ENCODE measurements around the gene IL17RA. TPM values are rescaled to one million over a fixed set of nuclear protein-coding genes. Genes with fewer than 3 reads are reported as not detected.

IL17RA gene
- total RNA-seq, 4 donors from 2014 or later = 8.7 to 16.2 (median 14.0) TPM

DNA sequence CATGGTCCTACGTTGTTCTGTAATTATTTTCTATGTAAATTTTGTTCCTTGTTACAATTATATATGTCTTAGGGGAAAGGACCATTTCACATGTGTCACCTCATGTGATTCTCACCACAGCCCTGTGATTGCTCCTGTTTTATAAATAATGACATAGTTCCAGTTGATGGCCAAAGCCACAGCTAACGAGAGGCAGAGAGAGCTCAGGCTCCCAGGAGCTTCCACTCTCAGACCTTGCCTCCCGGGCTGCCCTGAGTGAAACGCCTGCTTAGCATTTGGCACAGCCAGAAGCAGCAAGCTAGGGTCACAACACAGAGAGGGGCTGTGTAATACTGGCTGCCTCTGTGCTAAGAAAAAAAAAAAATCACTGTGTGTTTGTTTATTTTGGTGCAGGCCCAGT is 30.4 kb downstream of the IL17RA start:
- Histone ChIP-seq H3K36me3 (no peaks in the 10 kb centered on the region), H3K9me3 (no peaks in the 10 kb centered on the region), H3K27me3 (peaks cover 0 to 39% (median 9%) of the 10 kb centered on the region in 4 donors), H3K4me1 (peaks cover 0 to 10% (median 4%) of the 10 kb centered on the region in 4 donors), H3K27ac (replicated peaks in 1 of 4) (no peak overlapping the region), H3K4me3 (no peak overlapping the region)
- WGBS = 35% methylated on average over 4 of the region's 4 CpGs
- TF ChIP-seq EP300 (IDR thresholded peaks at IDR 0.05) (no peak), POLR2AphosphoS5 (IDR thresholded peaks at IDR 0.05) (no peak), POLR2A (IDR thresholded peaks at IDR 0.05; ENCODE audit: low read depth) (no peak)
- TF ChIP-seq, protein P1, sequence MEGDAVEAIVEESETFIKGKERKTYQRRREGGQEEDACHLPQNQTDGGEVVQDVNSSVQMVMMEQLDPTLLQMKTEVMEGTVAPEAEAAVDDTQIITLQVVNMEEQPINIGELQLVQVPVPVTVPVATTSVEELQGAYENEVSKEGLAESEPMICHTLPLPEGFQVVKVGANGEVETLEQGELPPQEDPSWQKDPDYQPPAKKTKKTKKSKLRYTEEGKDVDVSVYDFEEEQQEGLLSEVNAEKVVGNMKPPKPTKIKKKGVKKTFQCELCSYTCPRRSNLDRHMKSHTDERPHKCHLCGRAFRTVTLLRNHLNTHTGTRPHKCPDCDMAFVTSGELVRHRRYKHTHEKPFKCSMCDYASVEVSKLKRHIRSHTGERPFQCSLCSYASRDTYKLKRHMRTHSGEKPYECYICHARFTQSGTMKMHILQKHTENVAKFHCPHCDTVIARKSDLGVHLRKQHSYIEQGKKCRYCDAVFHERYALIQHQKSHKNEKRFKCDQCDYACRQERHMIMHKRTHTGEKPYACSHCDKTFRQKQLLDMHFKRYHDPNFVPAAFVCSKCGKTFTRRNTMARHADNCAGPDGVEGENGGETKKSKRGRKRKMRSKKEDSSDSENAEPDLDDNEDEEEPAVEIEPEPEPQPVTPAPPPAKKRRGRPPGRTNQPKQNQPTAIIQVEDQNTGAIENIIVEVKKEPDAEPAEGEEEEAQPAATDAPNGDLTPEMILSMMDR (IDR thresholded peaks at IDR 0.05) = no peak
- no peak for DNase-seq (ENCODE audit: extremely low spot score)
- intact Hi-C loops (cut with DNase I) = no loop called here

DNA sequence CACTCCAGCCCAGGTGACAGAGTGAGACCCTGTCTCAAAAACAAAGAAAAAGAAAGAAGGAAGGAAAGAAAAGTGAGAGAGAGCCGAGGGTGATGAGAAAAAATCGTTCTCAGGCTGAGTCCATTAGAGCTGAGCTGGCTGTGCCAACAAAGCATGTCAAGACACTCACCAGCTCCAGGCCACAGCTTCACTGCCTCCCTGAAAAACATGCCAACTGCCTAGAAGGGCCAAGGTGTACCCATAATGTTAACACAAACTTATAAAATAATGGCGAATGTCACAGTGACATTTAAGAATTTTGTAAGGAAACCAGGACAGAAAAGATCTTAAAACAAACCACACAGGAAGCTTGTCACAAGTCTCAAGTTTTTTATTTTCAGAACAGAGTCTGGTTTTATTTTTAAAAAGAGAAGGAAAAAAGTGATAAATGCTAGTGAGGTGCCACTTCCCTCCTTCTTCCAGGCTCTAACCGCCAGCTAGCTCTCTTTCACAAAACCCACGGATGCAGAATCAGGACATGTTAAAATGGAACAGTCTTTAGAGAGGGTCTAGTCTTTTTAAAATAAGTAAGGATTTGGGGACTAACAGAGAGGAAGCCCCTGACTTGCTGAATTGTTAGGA is 31.3 kb downstream of the IL17RA start:
- intact Hi-C loops (cut with DNase I) = no loop called here
- Histone ChIP-seq H3K27me3 (peaks cover 0 to 48% (median 12%) of the 10 kb centered on the region in 4 donors), H3K4me3 (no peak overlapping the region), H3K4me1 (peaks cover 0 to 18% (median 9%) of the 10 kb centered on the region in 4 donors), H3K9me3 (no peaks in the 10 kb centered on the region), H3K36me3 (no peaks in the 10 kb centered on the region), H3K27ac (replicated peaks in 1 of 4) (no peak overlapping the region)
- no peak for TF ChIP-seq POLR2AphosphoS5 (IDR thresholded peaks at IDR 0.05)
- TF ChIP-seq POLR2A (IDR thresholded peaks at IDR 0.05; ENCODE audit: low read depth) = no peak
- TF ChIP-seq, protein P1 (IDR thresholded peaks at IDR 0.05) = no peak
- no peak for TF ChIP-seq EP300 (IDR thresholded peaks at IDR 0.05)
- no peak for DNase-seq (ENCODE audit: extremely low spot score)
- WGBS = 61% methylated on average over 5 of the region's 5 CpGs

GRCh38 chr22:17116572-17117330 is 32.0 kb downstream of the IL17RA start:
- TF ChIP-seq POLR2AphosphoS5 (IDR thresholded peaks at IDR 0.05) (no peak), POLR2A (IDR thresholded peaks at IDR 0.05; ENCODE audit: low read depth) (no peak), EP300 (IDR thresholded peaks at IDR 0.05) (no peak)
- TF ChIP-seq, protein P1 (IDR thresholded peaks at IDR 0.05) = no peak
- 60% methylated on average over 5 of the region's 6 CpGs for WGBS
- Histone ChIP-seq H3K4me3 (no peak overlapping the region), H3K36me3 (no peaks in the 10 kb centered on the region), H3K4me1 (peaks cover 5 to 25% (median 16%) of the 10 kb centered on the region in 4 donors), H3K9me3 (no peaks in the 10 kb centered on the region), H3K27ac (replicated peaks in 1 of 4) (no peak overlapping the region), H3K27me3 (peaks cover 2 to 55% (median 19%) of the 10 kb centered on the region in 4 donors)
- DNase-seq (ENCODE audit: extremely low spot score) = no peak
- intact Hi-C loops (cut with DNase I) = no loop called here

GRCh38 chr22:17117400-17117799 is 32.6 kb downstream of the IL17RA start:
- no peak for DNase-seq (ENCODE audit: extremely low spot score)
- intact Hi-C loops (cut with DNase I) = no loop called here
- Histone ChIP-seq H3K27me3 (peaks cover 4 to 61% (median 25%) of the 10 kb centered on the region in 4 donors), H3K36me3 (no peaks in the 10 kb centered on the region), H3K4me1 (peaks cover 7 to 27% (median 19%) of the 10 kb centered on the region in 4 donors), H3K27ac (replicated peaks in 1 of 4) (no peak overlapping the region), H3K9me3 (no peaks in the 10 kb centered on the region), H3K4me3 (no peak overlapping the region)
- TF ChIP-seq EP300 (IDR thresholded peaks at IDR 0.05) = no peak
- no peak for TF ChIP-seq POLR2AphosphoS5 (IDR thresholded peaks at IDR 0.05)
- TF ChIP-seq, protein P1 (IDR thresholded peaks at IDR 0.05) = no peak
- no peak for TF ChIP-seq POLR2A (IDR thresholded peaks at IDR 0.05; ENCODE audit: low read depth)
- 80% methylated on average over 1 of the region's 3 CpGs for WGBS
